SH-SY5Y (cell line): Measurements from ENCODE around the gene DYNLT2.

Experiments used
- GATA2 ChIP-seq: IDR thresholded peaks from 2 replicates; pipeline ENCODE4 v1.6.1; 2011; ENCODE audit warnings: mild to moderate bottlenecking, low read depth, low read length
- GATA3 ChIP-seq: IDR thresholded peaks from 2 replicates; pipeline ENCODE4 v1.6.1; 2011; ENCODE audit warnings: low read depth, mild to moderate bottlenecking, low read length, moderate library complexity

GRCh38 chr6:169780571-169781091, 29.3 kb upstream of the DYNLT2 start:
- TF ChIP-seq GATA2 (no peak), GATA3 (no peak)
